B cell (primary cell): ENCODE measurements around the gene BARHL2. TPM values are rescaled to one million over a fixed set of nuclear protein-coding genes. Genes with fewer than 3 reads are reported as not detected.
A peak's percentile ranks its signal among the peaks of the same experiment; 100 is the strongest.

ENCODE experiments used
- ATAC-seq: fragments of 200-7000 bp; cut with Tn5 transposase; one replicate; pipeline ENCODE4 v1.10.0; 2021; ENCODE audit warnings: low read depth, mild to moderate bottlenecking, moderate number of reproducible peaks, moderate library complexity
- CTCF ChIA-PET: fragments of 350-600 bp; sonication (Branson Sonifier 250); formaldehyde crosslinking; loops from one replicate; lab custom pipeline; 2021; ENCODE audit warnings: antibody characterized with exemption, inconsistent platforms; lab: Charles Lee
- POLR2A ChIA-PET: fragments of 350-600 bp; sonication (Branson Sonifier 250); formaldehyde crosslinking; loops from one replicate; lab custom pipeline; 2021; ENCODE audit warnings: antibody characterized with exemption; lab: Charles Lee
- DNase-seq: peaks from one replicate; pipeline ENCODE4 v3.0.0; 2013
- H2AFZ ChIP-seq: 2 replicates; pipeline ENCODE4 v1.6.1; 2012; ENCODE audit warnings: mild to moderate bottlenecking, low read depth, low read length; ENCODE audit not compliant: insufficient read depth, poor library complexity, severe bottlenecking
- H3K27ac ChIP-seq, 2 donors: 1 replicate in 1 of 2; 2 replicates in 1 of 2; pipeline ENCODE4 v1.5.1; 2012 to 2013; ENCODE audit warnings: low read length in 2 of 2, mild to moderate bottlenecking in 2 of 2, moderate library complexity in 1 of 2
- H3K27me3 ChIP-seq, 4 experiments: fragments of 200-600 bp in 1 of 4; sonication (generic) in 1 of 4; replicated peaks in 1 of 4; 1 replicate in 2 of 4; 2 replicates in 2 of 4; pipeline versions ENCODE4 v1.6.1 to v1.7.0; 2013 to 2016; ENCODE audit warnings: low read length in 3 of 4, mild to moderate bottlenecking in 2 of 4, mixed read lengths in 1 of 4, moderate library complexity in 1 of 4; ENCODE audit not compliant: insufficient read depth in 4 of 4, control insufficient read depth in 3 of 4; ENCODE audit errors: control extremely low read depth in 1 of 4
- H3K36me3 ChIP-seq, 2 experiments: replicated peaks in 1 of 2; 1 replicate in 1 of 2; 2 replicates in 1 of 2; pipeline versions ENCODE4 v1.6.1 to v1.7.1; 2013; ENCODE audit warnings: low read length in 1 of 2; ENCODE audit not compliant: insufficient read depth in 2 of 2, control insufficient read depth in 1 of 2; ENCODE audit errors: control extremely low read depth in 1 of 2, extremely low read depth in 1 of 2
- H3K4me1 ChIP-seq, 2 donors: fragments of 200-600 bp in 1 of 2; sonication (generic) in 1 of 2; 1 replicate in 1 of 2; 2 replicates in 1 of 2; pipeline versions ENCODE4 v1.5.1 to v1.6.1; 2013 to 2017; ENCODE audit warnings: low read length in 2 of 2; ENCODE audit not compliant: control insufficient read depth in 2 of 2, insufficient read depth in 2 of 2
- H3K4me2 ChIP-seq: replicated peaks from 2 replicates; pipeline ENCODE3; 2012; ENCODE audit warnings: mild to moderate bottlenecking, low read depth, low read length; ENCODE audit not compliant: poor library complexity, severe bottlenecking
- H3K4me3 ChIP-seq, 5 experiments: fragments of 200-600 bp in 1 of 5; sonication (generic) in 1 of 5; 1 replicate in 3 of 5; 2 replicates in 2 of 5; pipeline versions ENCODE4 v1.5.1 to v1.7.0; 2011 to 2016; ENCODE audit warnings: low read length in 4 of 5, mild to moderate bottlenecking in 4 of 5, low read depth in 2 of 5, control low read depth in 1 of 5, moderate library complexity in 1 of 5; ENCODE audit not compliant: insufficient read depth in 1 of 5; ENCODE audit errors: control extremely low read depth in 1 of 5, extremely low read depth in 1 of 5
- H3K79me2 ChIP-seq: fragments of 200-600 bp; sonication (generic); one replicate; pipeline ENCODE4 v1.6.0; 2016; ENCODE audit warnings: low read length; ENCODE audit not compliant: control insufficient read depth, insufficient read depth
- H3K9ac ChIP-seq: fragments of 200-600 bp; sonication (generic); 2 replicates; pipeline ENCODE4 v1.6.1; 2017; ENCODE audit warnings: mild to moderate bottlenecking, low read length, moderate library complexity
- H3K9me3 ChIP-seq, 3 donors: one replicate each; pipeline versions ENCODE4 v1.6.1 to v1.7.1; 2013; ENCODE audit warnings: low read length in 2 of 3; ENCODE audit not compliant: control insufficient read depth in 2 of 3, insufficient read depth in 1 of 3; ENCODE audit errors: control extremely low read depth in 1 of 3
- H4K20me1 ChIP-seq: 2 replicates; pipeline ENCODE4 v1.6.0; 2012; ENCODE audit warnings: mild to moderate bottlenecking, low read length; ENCODE audit not compliant: insufficient read depth, control insufficient read depth, poor library complexity, severe bottlenecking
- H3K27ac Mint-ChIP-seq: one replicate; pipeline ENCODE4 v1.8.0; 2021; ENCODE audit warnings: mixed read lengths
- H3K27me3 Mint-ChIP-seq: one replicate; pipeline ENCODE4 v1.8.0; 2021; ENCODE audit warnings: mixed read lengths
- H3K4me1 Mint-ChIP-seq: one replicate; pipeline ENCODE4 v1.8.0; 2021; ENCODE audit warnings: mixed read lengths
- H3K4me3 Mint-ChIP-seq: one replicate; pipeline ENCODE4 v1.8.0; 2021; ENCODE audit warnings: mixed read lengths
- H3K9me3 Mint-ChIP-seq: one replicate; pipeline ENCODE4 v1.8.0; 2022; ENCODE audit warnings: mixed read lengths; ENCODE audit not compliant: insufficient read depth
- EZH2 ChIP-seq: IDR thresholded peaks from 2 replicates; pipeline ENCODE4 v1.6.1; 2012; ENCODE audit warnings: borderline replicate concordance, low read depth, mild to moderate bottlenecking, moderate library complexity, low read length; ENCODE audit not compliant: insufficient read depth, poor library complexity, severe bottlenecking
- WGBS: methylation state at CpG from one replicate; pipeline ENCODE4 v1.1.5; 2013; ENCODE audit warnings: missing lambda C conversion rate; ENCODE audit not compliant: insufficient coverage; 5-methylcytosine and 5-hydroxymethylcytosine counted together
- intact Hi-C: fragments of 100-400 bp; cut with micrococcal nuclease; formaldehyde crosslinking; loops from one replicate; pipeline ENCODE4 v1.10.0; 2022
- polyA plus RNA-seq: library from polyadenylated mRNA; depleted of rRNA; stranded (reverse); fragments of >200 nt; gene quantifications from 2 replicates; pipeline ENCODE4 v1.2.3, GENCODE V29; 2012
- total RNA-seq, 2 donors: library from RNA; stranded (reverse); fragments of 120-200 nt in 1 of 2; gene quantifications; 1 replicate in 1 of 2; 2 replicates in 1 of 2; pipeline versions ENCODE4 v1.2.3 to v1.2.4, GENCODE V29; 2013 to 2022
- TF ChIP-seq, protein P1 (sequence below): fragments of 200-600 bp; IDR thresholded peaks from one replicate; pipeline ENCODE4 v1.8.0; 2022; ENCODE audit warnings: antibody characterized with exemption, mild to moderate bottlenecking

BARHL2 gene
- total and polyA plus RNA-seq, 2 donors (not counting 1 experiment from before 2014, with no cell fraction given): not detected

GRCh38 chr1:90719330-90720144, 2.4 kb upstream of the BARHL2 start:
- no peaks in the 10 kb centered on the region for H3K79me2 ChIP-seq
- H4K20me1 ChIP-seq: no peaks in the 10 kb centered on the region
- H3K36me3 ChIP-seq: no peaks in the 10 kb centered on the region
- no peak overlapping the region for H3K4me3 ChIP-seq
- H3K4me1 Mint-ChIP-seq: peaks cover 27% of the 10 kb centered on the region
- no peak for DNase-seq
- ATAC-seq: no peak
- peak overlapping the region; percentile 51 for H3K4me3 Mint-ChIP-seq
- peaks cover 1 to 63% (median 25%) of the 10 kb centered on the region in 3 donors for H3K9me3 ChIP-seq
- TF ChIP-seq, protein P1, sequence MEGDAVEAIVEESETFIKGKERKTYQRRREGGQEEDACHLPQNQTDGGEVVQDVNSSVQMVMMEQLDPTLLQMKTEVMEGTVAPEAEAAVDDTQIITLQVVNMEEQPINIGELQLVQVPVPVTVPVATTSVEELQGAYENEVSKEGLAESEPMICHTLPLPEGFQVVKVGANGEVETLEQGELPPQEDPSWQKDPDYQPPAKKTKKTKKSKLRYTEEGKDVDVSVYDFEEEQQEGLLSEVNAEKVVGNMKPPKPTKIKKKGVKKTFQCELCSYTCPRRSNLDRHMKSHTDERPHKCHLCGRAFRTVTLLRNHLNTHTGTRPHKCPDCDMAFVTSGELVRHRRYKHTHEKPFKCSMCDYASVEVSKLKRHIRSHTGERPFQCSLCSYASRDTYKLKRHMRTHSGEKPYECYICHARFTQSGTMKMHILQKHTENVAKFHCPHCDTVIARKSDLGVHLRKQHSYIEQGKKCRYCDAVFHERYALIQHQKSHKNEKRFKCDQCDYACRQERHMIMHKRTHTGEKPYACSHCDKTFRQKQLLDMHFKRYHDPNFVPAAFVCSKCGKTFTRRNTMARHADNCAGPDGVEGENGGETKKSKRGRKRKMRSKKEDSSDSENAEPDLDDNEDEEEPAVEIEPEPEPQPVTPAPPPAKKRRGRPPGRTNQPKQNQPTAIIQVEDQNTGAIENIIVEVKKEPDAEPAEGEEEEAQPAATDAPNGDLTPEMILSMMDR: no peak
- TF ChIP-seq EZH2: peak; percentile 37
- WGBS: 16% methylated on average over 43 of the region's 55 CpGs
- H3K9me3 Mint-ChIP-seq: no peaks in the 10 kb centered on the region
- CTCF ChIA-PET: interaction anchor here (1.7 kb wide), 1 partner anchor 110 kb away, joined by 3 read pairs; no protein-coding TSS in a partner anchor
- H2AFZ ChIP-seq: no peak overlapping the region
- H3K27ac Mint-ChIP-seq: peak overlapping the region; percentile 17
- peaks cover 71% of the 10 kb centered on the region for H3K27me3 Mint-ChIP-seq
- H3K9ac ChIP-seq: no peak overlapping the region
- POLR2A ChIA-PET: interaction anchor here (0.7 kb wide), 1 partner anchor 12 kb away, joined by 8 read pairs; no protein-coding TSS in a partner anchor
- intact Hi-C loops: loop anchor here (10.0 kb wide), 1 partner anchor 245 kb away; no protein-coding TSS in a partner anchor
- H3K4me1 ChIP-seq: peaks cover 33 to 57% of the 10 kb centered on the region in 2 donors
- no peak overlapping the region for H3K4me2 ChIP-seq
- H3K27ac ChIP-seq: no peak overlapping the region
- H3K27me3 ChIP-seq: peaks cover 0 to 87% (median 83%) of the 10 kb centered on the region in 4 experiments
